ENCODE measurements around the gene IL16. TPM values are rescaled to one million over a fixed set of nuclear protein-coding genes. Genes with fewer than 3 reads are reported as not detected.
"Not testable (repeated sequence)": the region's sequence is repeated elsewhere in the genome, so short reads cannot be mapped to it uniquely, and the experiment has no call there.

The IL16 gene
- total RNA-seq, 2 donors from 2014 or later = 58.0 to 95.0 TPM

DNA sequence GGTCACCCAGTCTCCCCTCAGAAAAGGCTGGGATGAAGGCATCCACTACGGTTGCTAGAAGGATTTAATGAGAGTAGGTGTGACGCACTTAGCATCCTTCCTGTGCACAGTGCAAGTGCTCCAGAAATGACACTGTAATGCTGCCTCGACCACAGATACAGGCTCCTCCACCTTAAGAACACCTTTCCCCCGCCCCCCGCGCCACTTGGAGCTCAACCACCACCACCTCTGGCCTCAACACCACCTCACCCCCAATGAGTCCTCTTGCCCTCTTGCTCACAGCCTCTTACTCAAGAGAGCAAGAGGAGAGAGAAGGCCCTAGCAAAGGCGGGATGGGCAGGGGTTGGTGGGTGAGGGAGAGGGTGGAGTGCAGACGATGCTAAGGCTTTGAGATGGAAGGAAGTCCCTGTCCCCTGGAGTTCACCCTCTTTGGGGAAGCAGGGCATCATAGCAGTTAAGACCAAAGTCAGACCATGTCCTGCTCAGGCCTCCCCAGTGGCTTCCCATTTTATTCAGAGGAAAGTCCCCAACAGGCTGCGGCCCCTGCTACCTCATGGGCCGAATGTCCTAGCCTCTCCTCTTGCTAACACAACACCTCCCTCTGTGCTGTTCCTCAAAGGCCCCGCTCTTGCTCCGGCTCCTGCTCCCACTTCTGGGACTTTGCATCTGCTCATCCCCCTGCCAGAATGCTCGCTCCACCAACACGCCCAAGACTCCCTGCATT is 118.9 kb downstream of the IL16 start:
- Mint-ChIP-seq H3K4me3 (no peak overlapping the region), H3K4me1 (peaks cover 24% of the 10 kb centered on the region), H3K36me3 (ENCODE audit: low read depth) (peaks cover 84% of the 10 kb centered on the region), H3K27me3 (no peaks in the 10 kb centered on the region), H3K9me3 (no peaks in the 10 kb centered on the region), H3K27ac (peak overlapping the region; percentile 64)
- ATAC-seq (replicated peaks) = peak; percentile 54

DNA sequence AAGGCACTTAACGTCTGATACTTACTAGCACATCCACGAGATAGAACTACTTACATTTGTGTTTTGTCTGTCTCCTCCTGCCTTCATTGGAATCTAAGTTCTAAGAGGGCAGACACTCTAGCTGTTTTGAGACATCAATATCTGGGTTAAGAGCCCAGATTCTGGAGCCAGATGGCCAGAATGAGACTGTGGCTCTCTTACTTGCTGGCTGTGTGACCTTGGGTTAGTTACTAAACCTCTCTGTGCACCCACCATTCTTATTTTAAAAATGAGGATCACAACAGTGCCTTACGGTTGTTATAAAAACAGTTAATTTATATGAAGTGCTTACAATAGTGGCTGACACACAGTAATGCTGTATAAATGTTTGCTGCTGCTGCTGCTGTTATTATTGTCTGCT is 119.6 kb downstream of the IL16 start:
- no peak for ATAC-seq (replicated peaks)
- Mint-ChIP-seq H3K4me3 (no peak overlapping the region), H3K36me3 (ENCODE audit: low read depth) (peaks cover 84% of the 10 kb centered on the region), H3K27ac (peak overlapping the region; percentile 64), H3K4me1 (peaks cover 23% of the 10 kb centered on the region), H3K27me3 (no peaks in the 10 kb centered on the region), H3K9me3 (no peaks in the 10 kb centered on the region)

DNA sequence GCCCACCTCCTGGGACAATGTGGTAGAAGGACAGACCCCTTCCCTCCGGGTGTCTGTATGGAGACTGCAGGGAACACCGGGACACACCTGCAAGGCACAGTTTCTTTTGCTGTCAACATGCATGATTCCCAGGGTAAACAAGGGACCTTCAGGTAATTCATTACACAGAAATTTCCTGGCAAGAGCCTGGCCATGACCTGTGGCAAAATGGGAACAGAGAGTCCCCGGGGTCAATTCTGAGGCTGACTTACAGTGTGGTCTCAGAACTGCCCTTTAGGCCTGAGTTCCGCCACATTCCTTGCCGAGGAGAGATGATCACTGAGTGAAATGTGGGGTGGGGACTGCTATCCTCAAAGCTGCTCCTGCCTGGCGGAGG is 121.0 kb downstream of the IL16 start:
- Mint-ChIP-seq H3K4me1 (peaks cover 20% of the 10 kb centered on the region), H3K9me3 (no peaks in the 10 kb centered on the region), H3K27me3 (no peaks in the 10 kb centered on the region), H3K27ac (no peak overlapping the region), H3K36me3 (ENCODE audit: low read depth) (peaks cover 81% of the 10 kb centered on the region), H3K4me3 (no peak overlapping the region)
- ATAC-seq (replicated peaks) = no peak

DNA sequence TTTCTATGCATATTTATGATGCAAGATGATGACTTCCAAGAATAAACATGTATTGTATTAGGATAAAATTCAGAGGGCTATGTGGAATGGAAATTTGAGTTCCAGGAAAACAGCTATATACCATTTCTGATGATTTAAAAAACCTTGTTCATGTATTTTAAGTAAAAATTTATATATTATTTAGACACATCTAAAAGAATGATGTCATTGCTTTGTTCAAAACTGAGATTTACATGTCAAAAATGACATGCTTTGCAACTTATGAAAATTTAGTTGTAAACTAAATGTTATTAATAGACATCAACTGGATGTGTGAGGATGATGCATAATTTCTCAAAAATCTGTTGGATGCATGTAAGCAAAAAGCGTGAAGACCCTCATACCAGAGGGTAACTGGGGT is 125.0 kb downstream of the IL16 start:
- Mint-ChIP-seq H3K4me3 (peak overlapping the region; percentile 98), H3K9me3 (no peaks in the 10 kb centered on the region), H3K4me1 (peaks cover 21% of the 10 kb centered on the region), H3K27ac (no peak overlapping the region), H3K27me3 (no peaks in the 10 kb centered on the region), H3K36me3 (ENCODE audit: low read depth) (peaks cover 50% of the 10 kb centered on the region)
- ATAC-seq (replicated peaks) = no peak

GRCh38 chr15:81322676-81323253 is 126.1 kb downstream of the IL16 start:
- H3K27me3 Mint-ChIP-seq = no peaks in the 10 kb centered on the region
- H3K36me3 Mint-ChIP-seq (ENCODE audit: low read depth) = peaks cover 40% of the 10 kb centered on the region
- H3K27ac Mint-ChIP-seq = peak overlapping the region; percentile 30
- peak overlapping the region; percentile 98 for H3K4me3 Mint-ChIP-seq
- no peak for ATAC-seq (replicated peaks)
- H3K4me1 Mint-ChIP-seq = peaks cover 21% of the 10 kb centered on the region
- no peaks in the 10 kb centered on the region for H3K9me3 Mint-ChIP-seq

DNA sequence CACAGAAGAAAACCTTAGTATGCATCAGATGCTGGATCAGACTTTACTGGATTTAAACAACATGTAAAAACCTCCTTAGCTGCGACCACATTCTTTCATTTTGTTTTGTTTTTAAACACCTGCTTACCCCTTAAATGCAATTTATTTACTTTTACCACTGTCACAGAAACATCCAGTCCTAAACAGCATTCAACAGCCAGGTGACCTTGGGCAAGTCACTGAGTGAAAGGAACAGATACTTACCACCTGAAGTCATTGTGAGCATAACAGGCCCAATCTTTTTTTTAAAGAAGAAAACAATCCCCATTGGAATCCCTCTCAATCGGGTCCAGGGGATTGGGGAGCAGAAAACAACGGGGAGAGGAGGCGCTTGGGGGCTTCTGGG is 126.9 kb downstream of the IL16 start:
- no peak for ATAC-seq (replicated peaks)
- peak overlapping the region; percentile 98 for H3K4me3 Mint-ChIP-seq
- H3K36me3 Mint-ChIP-seq (ENCODE audit: low read depth) = peaks cover 34% of the 10 kb centered on the region
- H3K27ac Mint-ChIP-seq = peak overlapping the region; percentile 84
- no peaks in the 10 kb centered on the region for H3K9me3 Mint-ChIP-seq
- H3K4me1 Mint-ChIP-seq = peaks cover 21% of the 10 kb centered on the region
- H3K27me3 Mint-ChIP-seq = no peaks in the 10 kb centered on the region

- Mint-ChIP-seq H3K9me3 (no peaks in the 10 kb centered on the region), H3K27ac (peak within 1 kb of the TSS; percentile 84), H3K4me3 (peak within 1 kb of the TSS; percentile 98), H3K36me3 (ENCODE audit: low read depth) (peaks cover 27% of the 10 kb centered on the region), H3K27me3 (no peaks in the 10 kb centered on the region), H3K4me1 (peaks cover 21% of the 10 kb centered on the region)
- ATAC-seq (replicated peaks) = peak; percentile 100
Measured at GRCh38 chr15:81323944-81324881, 127.5 kb downstream of the IL16 start, which contains the start of gene STARD5. TSS of gene STARD5 (minus strand) at chr15:81324141. CDS start at chr15:81324099, 42 bp downstream.

GRCh38 chr15:81326466-81327212 is 130.0 kb downstream of the IL16 start:
- no peak overlapping the region for H3K27ac Mint-ChIP-seq
- H3K27me3 Mint-ChIP-seq = no peaks in the 10 kb centered on the region

DNA sequence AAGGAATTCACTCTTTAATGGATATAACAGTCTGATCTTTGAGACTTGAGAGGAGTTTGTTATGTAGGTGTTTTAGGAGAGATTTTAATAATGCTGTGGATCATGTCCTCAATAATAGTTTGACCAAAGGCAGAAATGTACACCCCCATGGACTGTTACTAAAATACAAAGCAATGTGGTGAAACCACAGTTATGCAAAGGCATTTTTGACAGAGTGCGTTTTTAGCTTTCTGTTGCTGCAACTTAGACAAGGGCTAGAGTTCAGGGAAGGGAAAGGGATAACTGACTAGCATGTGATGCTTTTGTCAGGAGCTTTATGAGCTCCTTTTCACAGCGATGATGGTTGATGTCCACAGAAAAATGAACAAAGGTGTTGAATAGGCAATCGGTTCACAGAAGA is 130.8 kb downstream of the IL16 start:
- H3K9me3 Mint-ChIP-seq = no peaks in the 10 kb centered on the region
- H3K4me3 Mint-ChIP-seq = no peak overlapping the region

More at GRCh38 chr15:81326466-81327212, 130.0 kb downstream of the IL16 start:
- Mint-ChIP-seq H3K9me3 (no peaks in the 10 kb centered on the region), H3K4me1 (peaks cover 21% of the 10 kb centered on the region), H3K4me3 (no peak overlapping the region), H3K36me3 (ENCODE audit: low read depth) (peaks cover 8% of the 10 kb centered on the region)
- no peak for ATAC-seq (replicated peaks)

GRCh38 chr15:81329446-81329845 is 132.8 kb downstream of the IL16 start:
- no peaks in the 10 kb centered on the region for H3K27me3 Mint-ChIP-seq
- no peak for ATAC-seq (replicated peaks)
- H3K4me3 Mint-ChIP-seq = no peak overlapping the region
- H3K36me3 Mint-ChIP-seq (ENCODE audit: low read depth) = no peaks in the 10 kb centered on the region
- H3K9me3 Mint-ChIP-seq = no peaks in the 10 kb centered on the region
- H3K27ac Mint-ChIP-seq = no peak overlapping the region
- H3K4me1 Mint-ChIP-seq = peaks cover 4% of the 10 kb centered on the region

More for the DNA sequence above, 130.8 kb downstream of the IL16 start:
- Mint-ChIP-seq H3K27me3 (no peaks in the 10 kb centered on the region), H3K4me1 (peaks cover 17% of the 10 kb centered on the region), H3K27ac (no peak overlapping the region), H3K36me3 (ENCODE audit: low read depth) (no peaks in the 10 kb centered on the region)
- ATAC-seq (replicated peaks) = no peak

DNA sequence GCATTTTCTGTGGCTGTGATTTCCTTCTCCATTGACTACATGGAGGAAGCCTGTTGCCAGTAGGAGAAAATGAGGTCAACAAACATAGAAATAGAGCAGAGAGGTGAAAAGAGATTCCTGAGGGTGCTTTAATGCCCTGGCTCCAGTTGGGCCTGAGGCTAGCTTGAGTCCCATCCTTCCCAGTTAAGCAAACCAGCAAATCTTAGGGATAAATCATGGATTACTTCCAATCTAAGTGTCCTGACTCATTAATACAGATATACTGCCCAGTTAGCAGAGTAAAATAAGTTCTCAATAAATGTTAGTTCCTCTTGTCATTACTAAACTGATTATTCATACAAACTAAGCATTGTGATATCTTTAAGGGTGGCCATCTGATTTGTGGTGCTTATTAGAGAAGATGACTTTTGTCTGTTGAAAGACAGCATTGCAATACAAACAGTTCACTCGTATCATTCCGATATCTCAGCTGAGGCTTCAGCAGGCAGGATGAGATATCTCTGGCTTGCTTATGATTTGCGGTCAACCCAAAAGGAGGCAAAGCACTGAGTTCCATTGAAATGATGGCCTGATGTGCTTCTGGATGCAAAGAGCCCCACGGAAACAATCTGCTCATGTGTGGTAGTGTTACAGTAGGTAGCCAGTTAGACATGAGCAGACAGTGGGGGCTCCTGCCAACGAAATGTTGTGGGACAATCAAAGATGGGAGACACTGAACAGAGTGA is 133.8 kb downstream of the IL16 start:
- H3K4me3 Mint-ChIP-seq = no peak overlapping the region
- H3K27me3 Mint-ChIP-seq = no peaks in the 10 kb centered on the region
- no peaks in the 10 kb centered on the region for H3K36me3 Mint-ChIP-seq (ENCODE audit: low read depth)
- no peak overlapping the region for H3K27ac Mint-ChIP-seq
- H3K9me3 Mint-ChIP-seq = no peaks in the 10 kb centered on the region
- H3K4me1 Mint-ChIP-seq = no peaks in the 10 kb centered on the region
- no peak for ATAC-seq (replicated peaks)

DNA sequence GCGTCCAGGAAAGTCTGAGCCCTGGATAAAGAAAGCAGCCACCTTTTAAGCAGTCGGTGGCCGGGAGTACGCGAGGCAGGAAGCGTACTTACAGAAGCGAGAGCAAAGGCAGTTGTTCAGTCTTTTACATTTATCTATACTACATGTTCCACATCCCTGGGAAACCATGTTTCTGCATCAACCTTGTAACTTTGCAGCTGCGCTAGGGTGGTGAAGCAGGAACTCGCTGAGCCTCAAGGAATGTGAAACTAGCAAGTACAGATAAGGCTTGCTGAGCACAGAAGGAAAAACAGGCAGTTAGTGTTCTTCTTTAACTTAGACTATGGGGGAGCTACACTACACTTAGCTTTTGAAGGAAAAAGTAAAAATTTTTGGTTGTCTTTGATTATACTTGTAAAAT is 134.5 kb downstream of the IL16 start:
- H3K27me3 Mint-ChIP-seq; H3K27ac Mint-ChIP-seq; H3K4me3 Mint-ChIP-seq; H3K4me1 Mint-ChIP-seq; ATAC-seq (replicated peaks); H3K9me3 Mint-ChIP-seq; H3K36me3 Mint-ChIP-seq (ENCODE audit: low read depth): not testable (repeated sequence)

DNA sequence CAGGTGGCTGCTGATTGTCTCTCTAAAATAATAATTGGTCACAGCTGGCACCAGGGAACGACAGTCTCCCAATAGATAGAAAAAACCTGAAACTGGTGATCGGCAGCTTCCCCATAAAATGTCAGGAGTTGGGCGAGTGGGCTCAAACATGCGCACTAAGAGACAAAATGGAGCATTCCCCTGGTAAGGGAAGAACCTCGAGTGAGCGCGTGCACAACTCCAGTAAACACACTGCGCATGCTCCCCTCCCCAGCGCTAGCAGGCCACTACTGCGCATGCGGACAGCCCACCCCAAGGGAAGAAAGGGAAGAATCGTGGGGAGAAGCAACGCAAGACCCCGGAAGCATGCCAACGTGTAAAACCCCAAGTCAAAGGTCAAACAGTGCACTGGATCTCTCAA is 134.9 kb downstream of the IL16 start:
- H3K9me3 Mint-ChIP-seq = no peaks in the 10 kb centered on the region
- no peak overlapping the region for H3K27ac Mint-ChIP-seq
- ATAC-seq (replicated peaks) = no peak
- H3K27me3 Mint-ChIP-seq = no peaks in the 10 kb centered on the region
- no peaks in the 10 kb centered on the region for H3K4me1 Mint-ChIP-seq
- H3K36me3 Mint-ChIP-seq (ENCODE audit: low read depth) = no peaks in the 10 kb centered on the region
- no peak overlapping the region for H3K4me3 Mint-ChIP-seq

Measured in activated T-helper 17 cell treated with anti-CD3 and anti-CD28 coated beads, Interleukin-2, amount 50 U/mL, for 72 hours (primary cell).